CD4-positive, alpha-beta T cell treated with Interleukin-15 for 1 hour (primary cell): ENCODE data around the gene COX19.

ENCODE experiments used
- DNase-seq: peaks from one replicate; pipeline ENCODE4 v3.0.0-alpha.2; 2020

Gene COX19

DNA sequence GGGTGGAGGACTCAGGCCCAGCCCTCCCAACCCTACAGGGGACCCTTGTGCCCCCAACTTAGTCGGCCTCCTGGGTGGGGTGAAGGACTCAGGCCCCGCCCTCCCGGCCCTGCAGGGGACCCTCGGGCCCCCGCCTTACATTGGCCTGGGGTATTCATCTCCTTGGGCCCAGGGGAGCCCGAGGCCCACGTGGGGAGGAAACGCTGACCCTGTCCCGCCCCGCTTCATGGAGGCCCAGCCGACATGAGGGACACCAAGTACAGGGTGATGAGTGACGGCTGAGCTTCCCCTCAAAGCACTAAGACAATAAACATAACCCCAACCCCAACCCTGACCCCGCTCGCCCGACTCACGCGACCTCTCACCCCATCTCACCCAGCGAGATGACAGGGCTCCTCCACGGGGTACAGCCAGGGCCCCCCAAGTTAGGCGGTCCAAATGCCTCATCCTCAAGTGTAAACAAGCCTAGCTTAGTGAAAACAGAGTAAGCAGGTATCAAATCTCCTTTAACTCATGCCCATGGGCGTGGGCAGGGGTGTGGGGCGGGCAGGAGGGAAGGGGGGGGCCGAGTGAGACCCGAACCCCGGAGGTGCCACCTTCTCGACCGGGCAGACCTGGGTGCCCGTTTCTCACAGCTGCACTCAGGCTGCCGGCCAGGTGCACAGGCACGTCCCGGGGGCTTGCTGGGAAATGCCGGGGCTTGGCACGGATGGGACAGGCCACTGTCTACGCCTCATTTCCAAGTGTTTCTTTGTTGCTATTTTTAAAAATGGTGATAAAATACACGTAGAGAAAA is 15.8 kb upstream of the COX19 start:
- no peak for DNase-seq

DNA sequence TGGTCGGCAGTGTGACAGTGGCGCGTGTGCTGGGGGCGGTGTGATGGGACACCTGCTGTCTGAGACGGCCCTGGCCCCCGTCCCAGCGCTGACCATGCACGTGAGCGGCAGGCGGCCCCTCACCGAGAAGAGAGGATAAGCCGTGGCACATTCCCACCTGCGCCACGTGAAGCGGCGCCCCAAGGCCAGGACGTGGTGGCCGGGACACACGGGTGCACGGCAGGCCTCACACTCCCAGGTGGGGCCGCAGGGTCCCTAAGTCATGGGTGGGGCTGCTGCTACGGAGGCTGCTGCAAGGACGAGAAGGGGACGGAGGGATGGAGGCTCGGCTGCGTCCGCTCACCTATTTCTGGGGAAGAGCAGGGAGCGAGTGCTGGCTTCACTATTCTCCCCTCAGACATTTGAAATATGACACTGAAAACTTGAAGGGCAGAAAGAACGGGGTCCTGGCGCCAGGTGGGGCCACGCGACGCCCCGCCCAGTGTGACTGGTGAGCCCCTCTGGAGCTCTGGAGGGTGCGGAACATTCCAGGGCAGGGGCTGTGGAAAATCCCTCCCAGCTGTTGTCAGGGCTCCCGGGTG is 15.1 kb upstream of the COX19 start:
- DNase-seq, result no peak

DNA sequence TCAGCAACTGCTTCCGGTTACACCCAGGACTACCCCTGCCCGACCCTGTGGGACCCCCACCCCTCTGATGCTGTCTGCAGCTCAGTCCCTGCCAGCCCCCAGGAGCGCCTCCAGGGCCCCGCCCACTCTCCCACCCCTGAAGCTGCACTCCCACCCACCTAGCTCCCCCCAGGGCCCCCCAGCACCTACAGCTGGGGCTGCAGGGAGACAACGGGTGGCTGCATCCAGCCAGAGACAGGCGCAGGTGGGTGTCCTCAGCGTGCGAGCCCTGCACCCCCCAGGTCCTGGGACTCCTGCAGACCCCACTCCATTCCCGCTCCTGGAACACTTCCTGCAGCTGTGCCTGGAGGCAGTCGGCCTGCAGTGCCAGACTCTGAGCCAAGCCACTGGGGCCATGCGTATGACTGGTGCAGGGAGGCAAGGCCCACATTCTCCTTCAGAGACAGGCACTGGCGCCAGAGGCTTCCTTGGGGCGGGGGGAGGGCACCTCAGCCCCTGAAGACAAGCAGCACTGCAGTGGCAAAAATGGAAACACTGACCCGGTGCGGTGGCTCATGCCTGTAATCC is 13.7 kb upstream of the COX19 start:
- DNase-seq, result no peak

DNA sequence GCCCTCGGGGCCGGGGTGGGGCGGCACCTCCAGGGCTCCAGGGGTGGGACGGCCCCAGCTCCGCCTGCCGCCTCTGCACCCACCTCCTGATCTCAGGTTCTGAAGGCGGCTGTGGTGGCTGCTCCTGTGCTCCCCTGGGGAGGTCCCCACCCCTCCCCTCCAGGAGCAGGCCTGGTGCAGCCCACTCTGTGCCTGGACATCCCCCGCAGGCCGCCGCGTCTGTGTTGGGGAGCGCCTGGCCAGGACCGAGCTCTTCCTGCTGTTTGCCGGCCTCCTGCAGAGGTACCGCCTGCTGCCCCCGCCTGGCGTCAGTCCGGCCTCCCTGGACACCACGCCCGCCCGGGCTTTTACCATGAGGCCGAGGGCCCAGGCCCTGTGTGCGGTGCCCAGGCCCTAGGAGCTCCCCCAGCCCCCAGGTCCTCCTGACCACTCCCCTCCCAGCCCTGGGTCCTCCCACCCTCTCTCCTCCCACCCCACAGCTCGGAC is 13.1 kb upstream of the COX19 start:
- DNase-seq, result no peak

DNA sequence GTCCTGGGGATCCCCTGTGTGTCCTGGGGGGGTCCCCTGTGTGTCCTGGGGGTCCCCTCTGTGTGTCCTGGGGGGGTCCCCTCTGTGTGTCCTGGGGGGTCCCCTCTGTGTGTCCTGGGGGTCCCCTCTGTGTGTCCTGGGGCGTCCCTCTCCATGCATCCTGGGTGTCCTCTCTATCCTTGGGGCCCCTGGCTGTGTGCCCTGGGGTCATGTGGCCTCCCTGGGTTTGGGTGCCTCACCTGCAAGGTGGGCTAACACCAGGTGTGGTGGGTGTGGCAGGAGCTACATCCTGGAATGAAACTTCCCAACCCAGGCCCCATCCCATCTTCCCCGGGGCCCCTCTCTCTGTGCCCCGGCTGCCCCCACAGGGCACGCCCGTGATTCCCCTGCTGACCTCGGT is 12.6 kb upstream of the COX19 start:
- DNase-seq, result no peak

DNA sequence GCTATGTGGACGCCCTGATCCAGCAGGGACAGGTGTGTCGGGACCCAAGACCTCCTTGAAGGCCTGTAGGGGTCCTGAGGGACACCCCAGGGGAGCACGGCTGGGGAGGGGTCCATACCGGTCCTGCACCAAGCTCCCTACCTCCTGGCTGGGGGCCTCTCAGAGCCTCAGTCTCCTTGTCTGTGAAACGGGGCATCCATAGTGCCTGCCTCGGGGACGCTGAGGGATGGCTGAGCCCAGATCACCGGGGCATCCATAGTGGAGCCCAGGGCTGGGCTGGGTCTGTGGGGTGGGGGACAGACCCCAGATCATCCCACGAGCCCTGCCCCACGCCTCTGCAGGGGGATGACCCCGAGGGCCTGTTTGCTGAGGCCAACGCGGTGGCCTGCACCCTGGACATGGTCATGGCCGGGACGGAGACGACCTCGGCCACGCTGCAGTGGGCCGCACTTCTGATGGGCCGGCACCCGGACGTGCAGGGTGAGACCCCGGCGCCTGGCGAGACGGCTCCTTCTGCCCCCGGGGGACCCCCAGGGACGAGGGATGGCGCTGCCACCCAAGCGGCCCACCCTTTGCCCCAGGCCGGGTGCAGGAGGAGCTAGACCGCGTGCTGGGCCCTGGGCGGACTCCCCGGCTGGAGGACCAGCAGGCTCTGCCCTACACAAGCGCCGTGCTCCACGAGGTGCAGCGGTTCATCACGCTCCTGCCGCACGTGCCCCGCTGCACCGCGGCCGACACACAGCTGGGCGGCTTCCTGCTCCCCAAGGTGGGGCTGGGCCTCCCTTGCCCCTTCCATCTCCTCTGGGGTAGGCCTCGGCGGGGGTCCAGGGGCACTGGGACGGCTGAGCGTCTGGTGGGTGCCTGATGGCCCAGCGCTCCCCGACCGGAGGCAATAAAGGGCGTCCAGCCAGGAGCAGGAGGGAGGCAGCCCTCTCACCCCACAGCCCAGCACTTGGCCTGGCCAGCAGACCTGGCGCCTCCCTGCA is 11.7 kb upstream of the COX19 start:
- no peak for DNase-seq

DNA sequence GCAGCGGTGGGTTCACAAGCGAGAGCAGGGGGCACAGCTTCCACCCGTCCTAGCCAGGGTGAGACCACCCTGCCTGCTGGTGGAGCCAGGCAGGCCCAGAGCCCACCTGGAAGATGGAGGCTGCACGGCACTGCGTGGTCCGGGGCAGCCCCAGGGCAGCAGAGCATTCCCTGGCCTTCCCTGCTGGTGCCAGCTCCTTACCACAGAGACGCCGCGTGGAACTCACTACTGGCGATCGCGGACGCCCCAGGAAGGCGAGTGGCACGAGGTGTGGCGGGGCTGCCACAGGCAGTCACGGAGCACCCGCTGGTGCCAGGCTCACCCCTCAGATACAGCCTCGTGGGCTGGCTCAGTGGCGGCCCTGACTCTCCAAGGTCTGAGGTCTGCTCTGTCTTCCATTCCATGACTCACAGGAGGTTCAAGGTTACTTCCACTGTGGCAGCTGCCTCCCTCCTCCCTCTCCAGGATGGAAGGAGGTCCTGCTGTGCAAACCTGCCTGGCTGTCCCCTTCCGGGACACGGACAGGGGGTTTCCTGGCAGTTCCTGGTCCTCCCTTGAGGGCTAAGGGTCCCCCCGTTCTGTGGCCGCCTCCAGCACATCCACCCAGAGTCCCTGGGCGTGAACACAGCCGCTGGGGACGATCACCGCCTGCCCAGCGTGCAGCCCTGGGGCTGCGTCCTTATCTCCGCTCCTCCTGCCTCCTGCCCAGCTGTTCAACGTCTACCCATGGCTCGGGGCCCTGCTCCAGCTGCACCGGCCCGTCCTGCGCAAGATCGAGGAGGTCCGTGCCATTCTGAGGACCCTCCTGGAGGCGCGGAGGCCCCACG is 10.8 kb upstream of the COX19 start:
- DNase-seq, result no peak

DNA sequence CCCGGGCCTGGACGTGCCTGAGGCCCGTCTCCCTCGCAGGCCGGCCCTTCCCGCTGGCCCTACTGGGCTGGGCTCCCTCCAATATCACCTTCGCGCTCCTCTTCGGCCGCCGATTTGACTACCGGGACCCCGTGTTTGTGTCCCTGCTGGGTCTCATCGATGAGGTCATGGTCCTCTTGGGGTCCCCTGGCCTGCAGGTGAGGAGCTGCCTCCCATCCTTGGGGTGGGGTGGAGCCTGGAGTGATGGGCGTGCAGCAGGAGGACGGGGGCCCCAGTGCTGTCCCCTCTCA is 9.7 kb upstream of the COX19 start:
- no peak for DNase-seq

DNA sequence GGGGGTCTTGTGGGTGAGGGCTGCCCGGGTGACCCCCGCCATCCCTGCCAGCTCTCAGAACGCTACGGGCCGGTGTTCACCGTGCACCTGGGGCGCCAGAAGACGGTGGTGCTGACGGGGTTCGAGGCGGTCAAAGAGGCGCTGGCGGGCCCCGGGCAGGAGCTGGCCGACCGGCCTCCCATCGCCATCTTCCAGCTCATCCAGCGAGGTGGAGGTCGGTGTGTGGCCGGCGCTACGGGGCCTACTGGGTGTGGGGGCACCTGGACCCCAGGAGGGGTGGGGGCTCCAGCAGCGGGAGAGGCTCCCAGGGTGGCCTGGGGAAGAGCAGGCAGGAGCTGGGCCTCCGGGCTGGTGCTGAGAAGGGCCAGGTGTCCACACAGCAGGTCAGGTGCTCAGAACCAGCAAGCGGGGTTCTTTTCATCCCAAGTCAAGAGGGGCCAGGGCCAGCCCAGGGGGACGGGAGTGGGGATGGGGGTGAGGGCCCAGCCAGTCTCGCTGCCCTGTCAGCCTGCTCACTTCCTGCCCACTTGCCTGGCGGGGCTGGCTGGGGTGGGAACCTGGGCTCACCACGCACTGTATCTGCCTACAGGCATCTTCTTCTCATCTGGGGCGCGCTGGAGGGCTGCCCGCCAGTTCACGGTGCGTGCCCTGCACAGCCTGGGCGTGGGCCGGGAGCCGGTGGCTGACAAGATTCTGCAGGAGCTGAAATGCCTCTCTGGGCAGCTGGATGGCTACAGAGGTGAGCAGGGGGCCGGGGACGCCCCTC is 9.2 kb upstream of the COX19 start:
- DNase-seq, result no peak

DNA sequence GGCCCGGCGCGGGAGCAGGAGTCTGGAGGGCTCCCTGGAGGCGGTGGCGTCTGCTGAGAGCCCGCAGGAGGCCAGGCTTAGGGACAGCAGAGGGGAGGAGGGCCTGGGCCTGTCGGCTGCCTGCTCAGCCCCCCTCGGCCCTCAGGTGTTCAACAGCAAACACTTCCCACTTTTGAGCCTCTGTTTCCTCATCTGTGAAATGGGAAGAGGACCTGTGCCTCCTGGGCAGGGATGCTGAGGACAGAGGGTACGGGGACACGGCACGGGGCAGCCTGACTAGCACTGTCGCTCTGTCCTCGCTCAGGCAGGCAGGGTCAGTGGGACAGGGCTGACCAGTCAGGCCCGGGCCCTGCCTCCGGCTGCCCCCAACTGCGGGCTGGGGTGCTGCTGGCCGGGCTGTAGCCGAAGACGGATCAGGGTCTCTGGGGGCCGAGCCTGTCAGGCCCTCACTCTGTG is 8.3 kb upstream of the COX19 start:
- no peak for DNase-seq

DNA sequence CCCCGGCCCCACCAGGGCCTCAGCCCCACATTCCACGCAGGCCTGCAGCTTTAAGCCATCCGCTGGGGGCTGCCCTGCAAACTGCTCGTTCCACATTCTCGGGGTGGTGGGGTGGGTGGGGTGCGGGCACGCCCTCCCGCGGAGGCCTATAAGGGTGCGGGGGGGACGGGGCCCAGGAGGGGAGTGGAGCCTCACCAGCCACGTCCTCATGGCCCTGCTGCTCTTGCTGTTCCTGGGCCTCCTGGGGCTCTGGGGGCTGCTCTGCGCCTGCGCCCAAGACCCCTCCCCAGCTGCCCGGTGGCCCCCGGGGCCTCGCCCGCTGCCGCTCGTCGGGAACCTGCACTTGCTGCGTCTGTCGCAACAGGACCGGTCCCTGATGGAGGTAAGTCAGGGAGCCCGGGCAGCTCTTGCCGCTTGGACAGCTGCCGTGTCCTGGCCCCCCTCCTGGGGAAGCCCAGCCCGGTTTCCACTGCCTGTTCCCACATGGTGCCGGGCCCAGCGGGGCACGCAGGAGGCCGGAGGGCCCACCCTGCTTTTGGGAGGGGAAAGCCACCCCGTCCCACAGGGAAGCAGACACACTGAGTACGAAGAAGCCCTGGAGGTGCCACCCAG is 7.8 kb upstream of the COX19 start, which contains the start of gene CYP2W1:
TSS of gene CYP2W1 (plus strand) at position 178 of the 612 bp plus-strand sequence. CDS start at position 209, 31 bp downstream.
- DNase-seq, result no peak

DNA sequence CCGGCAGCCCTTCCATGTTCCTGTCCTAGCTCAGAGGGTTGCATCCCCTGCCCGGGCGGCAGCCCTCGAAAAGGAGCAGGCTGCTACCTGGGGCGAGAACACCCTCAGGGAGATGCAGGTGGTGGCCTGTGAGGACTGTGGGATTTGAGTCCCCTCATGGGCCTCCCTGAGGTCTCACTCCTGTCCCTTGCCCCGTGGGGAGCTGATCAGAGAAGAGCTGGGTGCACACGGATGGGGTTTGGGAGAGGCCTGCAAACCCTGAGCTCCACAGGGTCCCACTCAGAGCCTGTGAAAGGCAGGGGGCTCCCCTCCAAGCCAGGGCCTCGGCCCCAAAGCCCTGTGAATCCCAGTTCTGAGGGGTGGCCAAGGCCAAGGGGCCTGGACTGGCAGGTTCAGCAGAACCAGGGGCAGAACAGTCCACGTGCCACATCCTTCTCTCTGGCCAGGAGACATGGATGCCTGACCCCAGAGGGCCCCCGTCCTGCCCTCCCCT is 7.2 kb upstream of the COX19 start:
- no peak for DNase-seq

DNA sequence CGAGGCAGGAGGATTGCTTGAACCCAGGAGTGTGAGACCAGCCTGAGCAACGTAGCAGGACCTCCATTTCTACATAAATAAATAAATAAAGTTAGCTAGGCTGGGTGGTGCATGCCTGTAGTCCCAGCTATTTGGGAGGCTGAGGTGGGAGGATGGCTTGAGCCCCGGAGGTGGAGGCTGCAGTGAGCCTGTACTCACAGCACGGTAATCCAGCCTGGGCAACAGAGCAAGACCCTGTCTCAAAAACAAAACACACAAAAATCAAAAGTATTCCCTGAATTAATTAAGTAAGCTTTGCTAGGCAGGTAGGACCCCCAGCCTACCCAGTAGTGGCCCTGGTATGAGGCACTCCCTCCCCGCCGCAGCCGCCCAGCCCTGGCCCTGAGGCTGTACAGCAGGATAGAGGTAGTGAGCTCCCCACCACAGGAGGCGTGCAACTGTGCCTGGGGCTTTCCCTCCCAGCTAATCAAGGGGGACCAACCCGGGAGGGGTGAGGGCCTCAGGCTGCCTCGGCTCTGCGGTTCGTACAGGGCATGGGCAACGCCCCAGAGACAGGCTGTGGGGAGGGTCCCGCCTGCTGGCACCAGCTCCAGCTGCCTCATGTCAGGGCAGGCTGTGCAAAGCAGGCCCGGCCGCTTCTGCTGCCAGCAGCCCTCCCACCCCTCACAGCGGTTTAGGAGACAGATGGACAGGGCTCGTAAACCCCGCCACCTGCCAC is 6.6 kb upstream of the COX19 start:
- no peak for DNase-seq

DNA sequence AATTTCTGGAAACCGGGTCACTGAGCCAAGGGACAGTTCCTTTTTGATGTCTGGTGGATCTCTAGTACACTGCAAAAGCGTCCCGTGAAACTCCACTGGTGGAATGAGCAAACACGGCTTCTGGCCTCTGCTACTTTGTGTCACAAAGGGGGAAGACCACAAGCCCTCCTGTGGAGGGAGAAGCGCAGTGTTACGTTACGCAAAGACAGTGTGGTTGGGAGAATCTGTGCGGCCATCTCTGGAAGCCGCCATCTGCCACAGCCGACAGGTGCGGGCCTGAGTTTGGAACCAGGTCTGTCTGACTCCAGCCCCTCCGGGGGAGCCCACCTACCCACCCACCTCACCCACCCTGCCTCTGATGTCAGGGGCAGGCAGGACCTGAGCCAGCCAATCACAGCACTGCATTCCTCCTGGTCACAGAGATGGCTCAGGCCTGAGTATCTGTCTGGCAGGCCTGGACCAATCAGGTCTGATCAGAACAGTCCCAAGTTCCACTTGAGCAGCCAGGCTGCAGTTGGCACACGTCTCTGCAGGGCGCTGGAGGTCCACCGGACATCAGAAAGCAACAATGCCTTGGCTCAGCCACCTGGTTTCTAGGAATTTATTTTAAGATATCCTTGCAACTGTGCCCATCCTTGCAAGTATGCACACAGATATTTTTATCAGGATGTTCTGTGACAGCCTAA is 4.7 kb upstream of the COX19 start:
- no peak for DNase-seq

DNA sequence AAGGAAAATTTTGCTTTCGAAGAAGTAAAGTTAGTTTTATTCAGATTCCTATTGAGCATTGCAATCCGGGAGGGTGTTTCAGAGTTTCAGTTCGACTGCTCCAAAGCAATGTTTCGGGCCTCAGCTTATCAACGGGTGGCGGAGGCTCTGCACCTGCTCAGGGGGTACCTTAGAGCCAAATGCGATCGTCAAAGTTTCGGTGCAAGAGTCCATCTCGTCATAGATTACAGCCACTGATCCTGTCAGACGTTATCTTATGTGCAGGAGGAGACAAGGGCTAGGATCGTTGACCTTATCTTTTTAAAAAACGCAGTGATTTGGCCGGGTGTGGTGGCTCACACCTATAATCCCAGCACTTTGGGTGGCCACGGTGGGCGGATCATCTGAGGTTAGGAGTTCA is 3.8 kb upstream of the COX19 start:
- DNase-seq, result no peak

DNA sequence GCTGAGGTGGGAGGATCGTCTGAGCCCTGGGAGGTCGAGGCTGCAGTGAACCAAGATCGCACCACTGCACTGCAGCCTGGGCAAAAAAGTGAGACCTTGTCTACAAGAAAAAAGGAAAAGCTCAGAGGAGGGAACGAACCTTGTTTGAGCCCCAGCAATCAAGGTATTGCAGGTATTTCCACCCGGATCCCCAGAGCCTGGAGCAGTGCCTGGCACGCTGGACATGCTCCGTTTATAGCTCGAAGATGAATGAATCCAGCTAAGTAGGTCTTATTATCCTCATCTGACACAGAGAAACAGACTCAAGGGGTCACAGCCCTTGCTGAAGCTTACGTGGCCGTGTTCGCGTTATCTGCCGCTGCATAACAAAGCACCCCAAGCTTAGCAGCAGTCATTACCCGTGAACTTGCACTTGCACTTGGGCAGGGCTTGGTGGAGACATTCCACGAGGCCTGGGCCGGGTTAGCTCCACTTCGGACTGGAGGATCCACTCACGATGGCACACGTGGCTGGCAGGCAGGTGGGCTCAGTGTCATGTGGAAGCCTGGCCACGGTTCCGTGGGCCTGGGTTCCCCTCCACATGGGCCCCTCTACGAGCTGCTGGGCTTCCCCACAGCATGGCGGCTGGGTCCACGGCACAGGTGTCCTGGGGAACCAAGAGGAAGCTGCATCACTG is 3.2 kb upstream of the COX19 start:
- no peak for DNase-seq

DNA sequence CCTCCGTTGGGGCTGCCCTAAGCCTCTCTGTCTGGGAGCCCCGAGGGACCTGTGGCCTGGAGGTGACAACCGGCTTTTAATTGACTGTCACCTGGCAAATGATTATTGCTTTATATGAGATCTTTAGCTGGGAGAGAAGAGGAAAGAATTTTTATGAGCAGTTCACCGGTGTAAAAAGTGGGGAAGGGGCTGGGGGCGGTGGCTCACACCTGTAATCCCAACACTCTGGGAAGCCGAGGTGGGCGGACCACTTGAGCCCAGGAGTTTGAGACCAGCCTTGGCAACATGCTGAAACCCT is 2.6 kb upstream of the COX19 start:
- DNase-seq, result no peak

DNA sequence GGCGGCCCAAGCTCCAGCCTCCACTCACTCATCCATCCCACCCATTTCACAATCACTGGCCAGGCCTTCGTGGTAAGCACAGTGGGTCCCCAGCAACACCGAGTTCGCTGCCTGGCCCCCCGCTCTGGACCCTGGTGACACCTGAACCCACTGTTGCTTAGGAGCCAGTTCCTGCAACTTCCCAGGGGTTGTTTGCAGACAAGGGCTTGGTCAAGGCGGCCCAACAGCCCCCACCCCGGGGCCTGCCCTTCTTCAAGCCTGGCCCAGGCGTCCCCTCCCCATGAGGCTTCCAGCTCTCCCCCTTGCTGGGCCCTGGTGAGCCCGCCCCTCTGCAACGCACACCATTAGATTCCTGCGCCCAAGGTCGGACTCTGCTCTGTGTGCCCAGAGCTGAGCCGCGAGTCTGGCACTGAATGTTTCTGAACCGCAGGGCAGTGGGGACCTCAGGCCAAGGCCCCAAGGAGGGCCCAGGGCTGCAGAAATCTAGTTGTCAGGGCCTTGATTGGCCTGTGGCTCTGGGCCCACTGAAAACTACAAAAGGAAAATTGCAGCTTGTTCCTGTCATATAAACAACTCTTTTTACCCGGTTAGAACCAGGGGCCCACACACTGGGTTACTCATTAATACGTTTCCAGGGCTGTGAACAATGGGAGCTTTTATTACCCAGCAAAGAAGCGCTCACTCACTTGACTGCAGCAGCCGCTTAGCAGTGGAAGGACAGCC is 2.1 kb upstream of the COX19 start:
- DNase-seq, result no peak
